ENCODE data around the gene IGF1R.

Gene IGF1R

GRCh38 chr15:98881526-98882520 lies 233.5 kb downstream of the IGF1R start:
- peak; percentile 66 to 69 for DNase-seq
- TF ChIP-seq GATA1 (IDR thresholded peaks at IDR 0.05; ENCODE audit: low read depth, low read length) (no peak), POLR2A (IDR thresholded peaks at IDR 0.05; ENCODE audit: low read length) (no peak)

- DNase-seq: no peak
- TF ChIP-seq POLR2A (IDR thresholded peaks at IDR 0.05; ENCODE audit: low read length) (no peak), GATA1 (IDR thresholded peaks at IDR 0.05; ENCODE audit: low read depth, low read length) (no peak)
Observed at GRCh38 chr15:98883478-98883877, 235.1 kb downstream of the IGF1R start.

GRCh38 chr15:98884894-98885293 lies 236.6 kb downstream of the IGF1R start:
- no peak for TF ChIP-seq POLR2A (IDR thresholded peaks at IDR 0.05; ENCODE audit: low read length)
- TF ChIP-seq GATA1 (IDR thresholded peaks at IDR 0.05; ENCODE audit: low read depth, low read length): no peak
- no peak for DNase-seq

GRCh38 chr15:98887976-98888375 lies 239.6 kb downstream of the IGF1R start:
- TF ChIP-seq POLR2A (IDR thresholded peaks at IDR 0.05; ENCODE audit: low read length) (no peak), GATA1 (IDR thresholded peaks at IDR 0.05; ENCODE audit: low read depth, low read length) (no peak)
- no peak for DNase-seq

GRCh38 chr15:98888820-98889479 lies 240.6 kb downstream of the IGF1R start:
- no peak for DNase-seq

GRCh38 chr15:98889930-98890695 lies 241.8 kb downstream of the IGF1R start:
- no peak for DNase-seq
- TF ChIP-seq GATA1 (IDR thresholded peaks at IDR 0.05; ENCODE audit: low read depth, low read length) (no peak), POLR2A (IDR thresholded peaks at IDR 0.05; ENCODE audit: low read length) (no peak)

More at GRCh38 chr15:98888820-98889479, 240.6 kb downstream of the IGF1R start:
- TF ChIP-seq GATA1 (IDR thresholded peaks at IDR 0.05; ENCODE audit: low read depth, low read length) (no peak), POLR2A (IDR thresholded peaks at IDR 0.05; ENCODE audit: low read length) (no peak)

- TF ChIP-seq POLR2A (IDR thresholded peaks at IDR 0.05; ENCODE audit: low read length): no peak
- no peak for TF ChIP-seq GATA1 (IDR thresholded peaks at IDR 0.05; ENCODE audit: low read depth, low read length)
- no peak for DNase-seq
Observed at GRCh38 chr15:98891301-98891700, 243.0 kb downstream of the IGF1R start.

- no peak for DNase-seq
- TF ChIP-seq GATA1 (IDR thresholded peaks at IDR 0.05; ENCODE audit: low read depth, low read length) (no peak), POLR2A (IDR thresholded peaks at IDR 0.05; ENCODE audit: low read length) (no peak)
Observed at GRCh38 chr15:98893401-98893800, 245.1 kb downstream of the IGF1R start.

- DNase-seq: no peak
- TF ChIP-seq POLR2A (IDR thresholded peaks at IDR 0.05; ENCODE audit: low read length) (no peak), GATA1 (IDR thresholded peaks at IDR 0.05; ENCODE audit: low read depth, low read length) (no peak)
Observed at GRCh38 chr15:98894312-98894711, 246.0 kb downstream of the IGF1R start.

- DNase-seq: no peak
- TF ChIP-seq POLR2A (IDR thresholded peaks at IDR 0.05; ENCODE audit: low read length) (no peak), GATA1 (IDR thresholded peaks at IDR 0.05; ENCODE audit: low read depth, low read length) (no peak)
Observed at GRCh38 chr15:98896002-98896721, 247.8 kb downstream of the IGF1R start.

- TF ChIP-seq POLR2A (IDR thresholded peaks at IDR 0.05; ENCODE audit: low read length) (no peak), GATA1 (IDR thresholded peaks at IDR 0.05; ENCODE audit: low read depth, low read length) (no peak)
- peak in 1 of 2 experiments; percentile 59 for DNase-seq
Observed at GRCh38 chr15:98896802-98897732, 248.7 kb downstream of the IGF1R start.

- no peak for TF ChIP-seq GATA1 (IDR thresholded peaks at IDR 0.05; ENCODE audit: low read depth, low read length)
- DNase-seq: no peak
Observed at GRCh38 chr15:98898122-98898521, 249.8 kb downstream of the IGF1R start.
